ELF-1 (cell line): ENCODE data around the gene MAPK8.

ENCODE experiments used
- DNase-seq: peaks from one replicate; pipeline ENCODE4 v3.0.0-alpha.2; 2016; ENCODE audit warnings: low read depth, low spot score

Gene MAPK8

DNA sequence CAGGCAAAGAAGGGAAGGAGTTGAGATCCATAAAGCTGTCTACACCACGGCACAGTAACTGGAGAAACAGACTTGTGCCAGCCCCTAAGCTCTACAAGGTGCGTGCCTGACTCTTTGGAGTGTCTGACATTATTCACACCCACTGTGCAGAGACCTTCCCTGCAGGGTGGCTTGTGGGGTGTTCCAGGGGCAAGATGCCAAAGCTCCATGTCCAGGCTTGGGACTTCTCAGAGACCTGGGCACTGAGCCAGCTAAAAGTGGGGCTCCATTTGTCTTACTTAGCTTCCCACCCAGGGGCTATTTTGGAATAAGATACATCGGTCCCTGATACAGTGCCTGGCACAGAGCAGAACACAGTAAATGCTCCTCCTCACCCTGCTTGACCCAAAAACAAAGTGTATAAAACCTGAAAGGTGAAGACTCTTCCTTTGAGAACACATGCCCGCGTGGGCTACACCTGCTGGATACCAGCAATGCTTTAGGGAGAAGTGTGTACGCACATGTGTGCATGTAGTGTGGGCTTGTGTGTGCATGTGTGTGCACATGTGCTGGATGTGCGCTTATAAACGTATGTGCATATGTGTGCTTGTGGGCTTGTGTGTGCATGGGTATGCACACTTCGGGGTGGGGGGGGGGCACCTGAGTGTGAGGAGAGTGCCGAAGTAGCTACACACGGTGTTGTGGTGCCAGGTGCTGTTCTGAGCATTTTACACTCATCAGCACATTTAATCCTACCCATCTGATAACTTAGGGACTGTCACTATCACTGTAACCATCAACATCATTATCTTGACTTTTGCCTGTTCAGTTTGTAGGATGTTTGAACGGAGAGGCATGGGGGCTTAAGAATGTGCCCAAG is 155.4 kb downstream of the MAPK8 start:
- no peak for DNase-seq

DNA sequence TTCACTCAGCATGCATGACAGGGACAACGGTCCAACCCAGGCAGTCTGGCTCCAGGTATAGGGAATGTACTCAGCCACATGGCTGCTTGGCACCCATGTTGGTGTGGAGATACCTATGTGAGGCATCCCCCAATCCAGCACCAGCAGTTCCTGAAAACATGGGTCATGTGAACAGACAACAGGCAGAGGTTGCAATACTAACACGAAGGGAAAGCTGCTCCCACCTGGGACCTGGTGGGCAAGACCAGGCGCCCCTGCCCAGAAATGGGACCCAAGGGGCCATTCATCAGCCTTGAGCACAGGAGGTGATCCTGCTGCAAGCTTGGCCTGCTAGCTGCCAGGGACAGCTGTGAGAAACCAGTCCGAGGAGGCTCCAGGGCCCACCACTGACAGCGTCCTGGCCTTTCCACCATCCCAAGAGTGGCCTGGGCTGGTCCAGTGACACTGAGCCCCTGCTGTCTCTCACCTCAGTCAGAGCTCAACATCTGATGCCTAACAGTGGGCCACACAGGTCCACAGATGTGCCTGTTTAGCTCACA is 156.1 kb downstream of the MAPK8 start:
- DNase-seq: no peak

DNA sequence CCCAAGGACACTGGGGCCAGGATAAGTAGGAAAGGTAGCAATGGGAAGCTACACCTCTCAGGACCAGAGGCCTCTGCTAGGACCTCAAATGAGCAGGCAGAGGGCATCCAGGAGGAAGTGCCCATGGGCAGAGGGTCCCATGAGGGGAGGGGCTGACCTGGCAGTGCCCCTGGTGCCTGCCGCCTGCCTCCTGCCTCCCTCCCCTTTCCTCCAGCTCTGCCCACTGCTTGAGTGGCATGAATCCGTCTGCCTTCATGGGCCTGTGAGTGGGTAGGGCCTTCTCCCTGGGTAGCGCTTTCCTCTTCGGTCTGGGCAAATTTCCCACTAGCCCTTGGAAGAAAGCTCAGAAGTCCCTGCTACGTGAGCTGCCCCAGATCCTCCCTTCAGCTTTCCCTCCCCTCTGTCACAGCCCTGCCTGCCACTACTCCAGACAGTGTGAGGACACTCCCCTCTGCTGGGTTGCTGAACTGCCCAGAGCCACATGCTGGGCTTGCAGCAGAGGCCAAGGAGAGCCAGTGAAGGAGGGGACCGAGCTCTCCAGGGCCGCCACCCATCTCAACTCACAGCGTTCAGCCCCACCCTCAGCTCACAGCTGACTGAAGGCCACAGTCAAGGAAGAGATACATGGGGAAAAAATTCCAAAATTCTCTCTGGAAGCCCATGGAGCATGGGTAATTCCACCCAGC is 157.0 kb downstream of the MAPK8 start:
- DNase-seq: peak; percentile 52

DNA sequence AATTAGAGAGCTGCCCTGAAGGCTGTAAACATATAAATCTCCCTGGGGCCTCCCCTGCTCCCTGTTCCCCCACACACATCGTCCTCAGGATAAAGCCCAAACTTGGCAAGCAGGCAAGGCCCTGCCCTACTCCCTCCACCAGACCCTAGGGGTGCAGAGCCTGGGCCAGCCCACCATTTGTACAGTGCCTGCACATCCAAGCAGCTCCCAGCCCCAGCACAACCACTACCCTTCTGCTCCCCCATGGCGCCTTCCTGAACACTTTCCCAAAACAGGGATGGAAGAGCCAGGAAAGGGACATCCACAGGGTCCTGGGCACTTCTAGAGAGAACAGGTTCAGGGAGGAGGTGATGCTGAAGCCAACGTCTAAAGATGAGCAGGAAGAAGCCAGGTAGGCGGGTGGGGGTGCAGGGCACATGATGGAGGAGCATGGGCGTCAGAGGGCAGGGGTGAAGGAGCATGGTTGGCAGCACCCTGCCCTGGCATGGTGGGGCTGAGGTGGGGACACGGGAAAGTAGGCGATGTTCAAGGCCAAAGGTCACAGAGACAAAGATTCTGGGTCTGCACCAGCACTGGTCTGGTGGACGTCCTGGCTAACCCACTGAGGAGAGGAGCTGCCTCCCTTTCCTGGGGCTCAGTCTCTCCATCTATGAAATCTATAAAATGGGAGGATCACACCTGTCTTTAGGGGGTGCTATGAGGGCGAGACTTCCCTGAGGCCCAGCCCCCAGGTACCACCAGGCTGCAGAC is 157.8 kb downstream of the MAPK8 start:
- DNase-seq: no peak

- DNase-seq: peak; percentile 57
Measured at GRCh38 chr10:48464871-48465736, 158.6 kb downstream of the MAPK8 start.

DNA sequence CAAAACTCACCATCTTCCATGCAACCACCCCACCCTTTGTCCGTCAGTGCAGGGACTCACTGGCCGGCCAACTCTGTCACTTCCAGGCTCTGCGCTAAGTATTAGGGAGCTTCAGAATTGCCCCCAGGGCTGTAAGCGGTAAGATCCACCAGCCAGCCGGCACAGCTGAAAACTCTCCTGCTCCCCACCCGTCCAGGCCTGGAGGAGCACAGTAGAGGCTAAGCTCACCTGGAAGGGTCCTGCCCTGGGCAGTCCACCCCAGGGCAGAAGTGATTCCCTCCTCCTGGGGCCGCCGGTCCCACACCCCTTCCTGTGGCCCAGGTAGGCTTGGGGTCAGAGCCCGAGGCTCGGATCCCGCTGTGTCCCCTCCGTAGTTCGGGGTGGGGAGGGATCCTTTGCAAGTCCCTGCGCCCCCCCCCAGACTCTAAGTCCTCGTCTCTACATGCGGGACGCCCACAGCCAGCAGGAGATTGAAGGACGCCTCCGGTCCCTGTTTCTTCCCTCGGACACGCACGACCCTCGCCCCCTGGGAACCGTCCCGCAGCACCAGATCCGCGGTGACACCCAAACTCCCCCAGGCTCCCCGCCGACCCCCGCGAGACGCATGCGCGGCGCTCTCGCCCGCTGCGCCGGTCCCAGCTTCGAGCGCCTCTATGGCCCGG is 159.5 kb downstream of the MAPK8 start:
- DNase-seq: peak; percentile 59

- DNase-seq: peak; percentile 45
Measured at GRCh38 chr10:48466611-48467240, 160.2 kb downstream of the MAPK8 start.

DNA sequence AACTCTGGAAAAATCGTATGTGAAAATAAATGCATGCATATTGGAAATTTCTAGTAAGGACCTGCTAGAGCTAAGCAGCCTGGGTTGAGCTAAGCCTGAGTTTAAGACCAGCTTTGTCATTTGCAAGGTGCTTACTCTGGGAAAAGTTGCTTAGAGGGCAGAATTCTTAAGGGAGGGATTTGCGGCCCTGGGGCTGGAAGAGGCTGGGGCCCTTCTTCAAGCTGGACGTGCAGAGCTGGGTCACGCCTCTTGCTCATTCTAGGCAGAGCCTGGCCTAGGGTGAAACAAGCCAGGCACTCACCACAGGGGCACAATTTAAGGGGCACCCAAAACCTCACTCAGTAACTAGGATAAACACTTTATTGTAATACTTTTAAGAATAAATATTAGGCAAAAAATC is 161.2 kb downstream of the MAPK8 start:
- peak; percentile 74 for DNase-seq

- no peak for DNase-seq
Measured at GRCh38 chr10:48468130-48468790, 161.8 kb downstream of the MAPK8 start.

DNA sequence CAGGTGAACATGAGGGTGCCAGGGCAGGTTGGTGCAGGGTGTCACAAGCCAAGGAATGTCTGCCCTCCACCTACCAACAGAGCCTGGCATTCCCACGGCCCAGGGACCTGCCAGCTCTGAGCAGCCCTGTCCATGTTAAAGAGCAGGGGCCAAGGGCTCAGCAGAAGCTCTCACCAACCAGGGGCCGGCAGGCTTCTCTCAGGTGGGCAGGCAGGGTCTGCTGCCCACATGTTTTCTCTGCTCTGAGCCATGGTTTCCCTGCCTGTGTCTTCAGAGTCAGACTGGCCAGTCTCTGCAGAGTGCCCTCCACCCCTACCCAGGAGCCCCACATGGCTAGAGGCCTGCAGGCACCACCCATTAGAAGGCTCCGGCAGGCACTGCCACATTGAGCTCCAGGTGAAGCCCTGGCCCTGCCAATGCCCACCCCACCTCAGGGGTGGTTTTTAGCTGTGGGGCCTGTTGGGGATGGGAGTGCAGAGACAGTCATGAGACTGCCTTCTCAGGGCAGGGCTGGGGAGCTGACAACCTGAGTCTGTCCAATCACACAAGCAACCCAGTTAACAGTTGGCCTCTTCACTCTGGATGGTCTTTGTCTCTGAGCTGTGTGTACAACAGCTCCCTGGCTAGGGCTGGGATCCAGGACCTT is 162.5 kb downstream of the MAPK8 start:
- DNase-seq: no peak

- DNase-seq: no peak
Measured at GRCh38 chr10:48469516-48470020, 163.1 kb downstream of the MAPK8 start.

- peak; percentile 83 for DNase-seq
Measured at GRCh38 chr10:48470115-48470892, 163.8 kb downstream of the MAPK8 start.

- no peak for DNase-seq
Measured at GRCh38 chr10:48470893-48471805, 164.7 kb downstream of the MAPK8 start.

DNA sequence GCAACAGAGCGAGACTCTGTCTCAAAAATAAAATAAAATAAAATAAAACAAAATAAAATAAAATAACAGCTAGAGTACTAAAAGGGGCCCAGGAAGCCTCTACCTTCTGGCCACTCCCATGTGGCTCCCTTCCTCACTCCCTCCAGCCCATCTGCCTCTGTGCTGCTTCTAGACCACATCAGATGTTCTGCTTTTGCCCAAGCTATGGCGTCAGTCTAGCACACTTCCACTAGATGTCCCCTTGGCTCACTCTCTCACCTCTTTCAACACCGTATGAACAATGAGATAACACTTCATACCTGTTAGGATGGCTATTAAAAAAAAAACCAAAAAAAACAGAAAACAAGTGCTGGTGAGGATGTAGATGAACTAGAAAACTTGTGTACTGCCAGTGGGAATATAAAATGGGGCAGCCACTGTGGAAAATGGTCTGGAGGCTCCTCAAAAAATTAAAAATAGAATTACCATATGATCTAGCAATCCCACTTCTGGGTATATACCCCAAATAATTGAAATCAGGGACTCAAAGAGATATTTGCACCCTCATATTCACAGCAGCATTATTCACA is 166.1 kb downstream of the MAPK8 start:
- no peak for DNase-seq

GRCh38 chr10:48473704-48474103 is 167.2 kb downstream of the MAPK8 start:
- no peak for DNase-seq

DNA sequence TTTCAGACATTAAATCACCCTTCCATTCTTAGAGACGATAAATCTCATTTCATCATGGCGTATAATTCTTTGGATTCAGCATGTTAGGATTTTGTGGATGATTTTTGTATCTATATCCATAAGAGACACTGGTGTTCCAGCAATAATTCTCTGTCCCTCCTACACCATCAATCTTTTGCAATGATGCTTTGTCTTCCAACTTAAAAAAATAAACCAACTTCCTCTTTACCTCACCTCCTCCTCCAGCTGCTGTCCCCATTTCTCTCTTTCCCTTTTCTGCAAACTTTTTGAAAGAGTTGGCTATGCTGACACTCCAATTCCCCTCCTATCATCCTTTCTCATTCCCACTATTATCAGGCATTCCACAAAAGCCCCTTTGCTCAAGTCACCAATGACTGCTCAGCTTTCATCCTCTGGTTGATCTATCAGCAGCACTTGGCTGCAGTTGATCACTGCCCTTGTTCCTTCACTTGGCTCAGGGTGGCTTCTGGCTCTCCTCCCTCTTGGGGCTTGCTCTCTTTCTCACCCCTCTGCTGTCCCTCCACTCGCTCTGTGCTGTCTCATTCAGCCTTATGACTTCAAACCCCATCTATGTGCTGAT is 168.4 kb downstream of the MAPK8 start:
- no peak for DNase-seq
